HCT116 (cell line): ENCODE measurements around the gene CADPS. TPM values are rescaled to one million over a fixed set of nuclear protein-coding genes. Genes with fewer than 3 reads are reported as not detected.

ENCODE experiments used
- ATAC-seq: fragments of 200-7000 bp; cut with Tn5 transposase; 2 replicates; pipeline ENCODE4 v1.9.1; 2020; ENCODE audit warnings: mild to moderate bottlenecking, moderate library complexity
- BruUV-seq: library from RNA; stranded (reverse); fragments of 400-500 nt; replicated peaks from 2 replicates; lab custom pipeline; 2021; lab: Mats Ljungman, UMichigan
- CTCF ChIA-PET: fragments of 300-600 bp; sonication (Branson Sonifier 250); formaldehyde crosslinking; loops from one replicate; lab custom pipeline; 2021; ENCODE audit warnings: antibody characterized with exemption; lab: Charles Lee
- POLR2A ChIA-PET: fragments of 300-600, 350-600 bp; sonication (Branson Sonifier 250); formaldehyde crosslinking; loops from one replicate; lab custom pipeline; 2021; ENCODE audit warnings: antibody characterized with exemption; lab: Charles Lee
- RAD21 ChIA-PET, 2 experiments: fragments of 300-600 bp; sonication (Branson Sonifier 250); formaldehyde crosslinking; loops; one replicate each; lab custom pipeline; 2023; ENCODE audit warnings: low total read pairs in 2 of 2; ENCODE audit not compliant: uncharacterized antibody in 2 of 2, unreplicated experiment in 2 of 2, low non-redundant PET in 1 of 2; lab: Charles Lee
- DNase-seq: peaks from one replicate; pipeline ENCODE4 v3.0.0-alpha.2; 2010; ENCODE audit warnings: low read depth, low spot score
- H2AFZ ChIP-seq: fragments of 200-600 bp; shearing (Covaris generic), sonication (generic); 2 replicates; pipeline ENCODE4 v1.6.1; 2017; ENCODE audit warnings: low read depth, mixed run types, mixed read lengths, antibody characterized with exemption, low read length; ENCODE audit not compliant: poor library complexity, severe bottlenecking
- H3K27ac ChIP-seq: 2 replicates; pipeline ENCODE4 v1.5.1; 2012; ENCODE audit warnings: low read depth, low read length
- H3K27me3 ChIP-seq: fragments of 200-600 bp; sonication (generic); 2 replicates; pipeline ENCODE4 v1.6.1; 2016; ENCODE audit warnings: mixed run types, low read length, mixed read lengths; ENCODE audit not compliant: insufficient read depth
- H3K36me3 ChIP-seq, 2 experiments: fragments of 200-500 bp in 1 of 2; fragments of 200-600 bp in 1 of 2; sonication (Bioruptor generic) in 1 of 2; sonication (generic) in 1 of 2; 2 replicates each; pipeline versions ENCODE4 v1.5.1 to v1.6.1; 2014 to 2016; ENCODE audit warnings: low read length in 2 of 2, inconsistent platforms in 1 of 2, mixed read lengths in 1 of 2, mixed run types in 1 of 2; ENCODE audit not compliant: insufficient read depth in 2 of 2, control insufficient read depth in 1 of 2
- H3K4me1 ChIP-seq, 2 experiments: fragments of 200-600 bp in 1 of 2; sonication (generic) in 1 of 2; 2 replicates each; pipeline versions ENCODE4 v1.5.1 to v1.6.1; 2012 to 2017; ENCODE audit warnings: low read length in 2 of 2, inconsistent platforms in 1 of 2, mild to moderate bottlenecking in 1 of 2, mixed read lengths in 1 of 2, mixed run types in 1 of 2, moderate library complexity in 1 of 2; ENCODE audit not compliant: insufficient read depth in 2 of 2, control insufficient read depth in 1 of 2
- H3K4me2 ChIP-seq: fragments of 200-600 bp; sonication (generic); 2 replicates; pipeline ENCODE4 v1.6.1; 2017; ENCODE audit warnings: mixed run types, low read length, mixed read lengths
- H3K4me3 ChIP-seq, 2 experiments: fragments of 200-600 bp in 1 of 2; sonication (generic) in 1 of 2; replicated peaks in 1 of 2; 2 replicates each; pipeline ENCODE4 v1.5.1; 2011 to 2016; ENCODE audit warnings: low read length in 2 of 2, control low read depth in 1 of 2, low read depth in 1 of 2, mild to moderate bottlenecking in 1 of 2, mixed read lengths in 1 of 2, mixed run types in 1 of 2
- H3K79me2 ChIP-seq: fragments of 200-600 bp; sonication (generic); 2 replicates; pipeline ENCODE4 v1.6.1; 2017; ENCODE audit warnings: mild to moderate bottlenecking, mixed run types, low read length, moderate library complexity, mixed read lengths; ENCODE audit not compliant: insufficient read depth
- H3K9ac ChIP-seq: fragments of 200-600 bp; sonication (generic); 2 replicates; pipeline ENCODE4 v1.6.1; 2016; ENCODE audit warnings: low read length, mixed read lengths
- H3K9me2 ChIP-seq: fragments of 200-600 bp; sonication (generic), shearing (Covaris generic); 2 replicates; pipeline ENCODE4 v1.6.1; 2017; ENCODE audit warnings: mixed run types, mild to moderate bottlenecking, moderate library complexity; ENCODE audit not compliant: insufficient read depth
- H3K9me3 ChIP-seq, 2 experiments: fragments of 200-500 bp in 1 of 2; fragments of 200-600 bp in 1 of 2; sonication (Bioruptor generic) in 1 of 2; sonication (generic) in 1 of 2; 2 replicates each; pipeline ENCODE4 v1.6.1; 2014 to 2017; ENCODE audit warnings: low read length in 2 of 2, mixed read lengths in 2 of 2, inconsistent platforms in 1 of 2, low read depth in 1 of 2, mild to moderate bottlenecking in 1 of 2, mixed run types in 1 of 2, moderate library complexity in 1 of 2; ENCODE audit not compliant: control insufficient read depth in 1 of 2, insufficient read depth in 1 of 2
- H4K20me1 ChIP-seq: fragments of 200-600 bp; sonication (generic), shearing (Covaris generic); 2 replicates; pipeline ENCODE4 v1.6.1; 2017; ENCODE audit warnings: mixed run types, mild to moderate bottlenecking, moderate library complexity; ENCODE audit not compliant: insufficient read depth
- ATF3 ChIP-seq: IDR thresholded peaks from 2 replicates; pipeline ENCODE4 v1.6.1; 2012
- EZH2 ChIP-seq: fragments of 200-600 bp; sonication (generic); IDR thresholded peaks from 2 replicates; pipeline ENCODE4 v1.6.1; 2017; ENCODE audit warnings: antibody characterized with exemption, mixed run types
- EZH2phosphoT487 ChIP-seq: fragments of 200-600 bp; IDR thresholded peaks from 2 replicates; pipeline ENCODE4 v1.6.1; 2018; ENCODE audit warnings: antibody characterized with exemption, borderline replicate concordance
- MAX ChIP-seq: IDR thresholded peaks from 2 replicates; pipeline ENCODE4 v1.6.1; 2012
- POLR2AphosphoS5 ChIP-seq: IDR thresholded peaks from 2 replicates; pipeline ENCODE4 v1.6.1; 2011; ENCODE audit warnings: mild to moderate bottlenecking, low read depth, low read length, moderate library complexity
- RAD21 ChIP-seq: IDR thresholded peaks from 2 replicates; pipeline ENCODE4 v1.6.1; 2012; ENCODE audit warnings: low read depth, mild to moderate bottlenecking
- REST ChIP-seq: IDR thresholded peaks from 2 replicates; pipeline ENCODE4 v1.6.1; 2012; ENCODE audit warnings: low read depth
- SIN3A ChIP-seq: IDR thresholded peaks from 2 replicates; pipeline ENCODE4 v1.6.1; 2012; ENCODE audit warnings: low read depth
- YY1 ChIP-seq: IDR thresholded peaks from 2 replicates; pipeline ENCODE4 v1.6.1; 2011; ENCODE audit warnings: low read length, low read depth, moderate library complexity, mild to moderate bottlenecking; ENCODE audit not compliant: insufficient replicate concordance; ENCODE audit errors: extremely low read depth
- ZFX ChIP-seq: fragments of 450-650 bp; IDR thresholded peaks from 2 replicates; pipeline ENCODE4 v1.6.1; 2017
- intact Hi-C: fragments of 100-400 bp; cut with micrococcal nuclease; formaldehyde crosslinking; loops from 2 replicates; pipeline ENCODE4 v1.10.0; 2022
- total RNA-seq: library from RNA; stranded (reverse); gene quantifications from one replicate; pipeline ENCODE4 v1.2.1, GENCODE V29; 2021; ENCODE audit not compliant: unreplicated experiment

CADPS gene
- total RNA-seq, 1 experiment from 2014 or later: not detected

- ATAC-seq (no peak), DNase-seq (no peak)
- no peak overlapping the region for H2AFZ ChIP-seq
- no peaks in the 10 kb centered on the region for H4K20me1 ChIP-seq
- CTCF ChIA-PET: no interaction called here
- H3K79me2 ChIP-seq: no peaks in the 10 kb centered on the region
- no peaks in the 10 kb centered on the region for H3K9me2 ChIP-seq
- H3K9me3 ChIP-seq: no peaks in the 10 kb centered on the region
- no TSS peak for BruUV-seq
- H3K36me3 ChIP-seq: no peaks in the 10 kb centered on the region
- RAD21 ChIA-PET: no interaction called here
- POLR2A ChIA-PET: no interaction called here
- no peaks in the 10 kb centered on the region for H3K4me1 ChIP-seq
- TF ChIP-seq EZH2phosphoT487: no peak
- TF ChIP-seq ATF3: no peak
- TF ChIP-seq SIN3A: no peak
- no peak for TF ChIP-seq POLR2AphosphoS5
- no peak for TF ChIP-seq REST
- TF ChIP-seq MAX: no peak
- TF ChIP-seq RAD21: no peak
- no peak for TF ChIP-seq ZFX
- no peak for TF ChIP-seq YY1
- no peak for TF ChIP-seq EZH2
- no peak overlapping the region for H3K4me2 ChIP-seq
- H3K4me3 ChIP-seq: no peak overlapping the region
- H3K27me3 ChIP-seq: peaks cover 23% of the 10 kb centered on the region
- no peak overlapping the region for H3K9ac ChIP-seq
- intact Hi-C loops: no loop called here
- no peak overlapping the region for H3K27ac ChIP-seq
These were observed 435.9 kb downstream of the CADPS start for GRCh38 chr3:62439176-62439813.
